Endodermal cell (in vitro differentiated cells): ENCODE measurements around the gene CDT1. TPM values are rescaled to one million over a fixed set of nuclear protein-coding genes. Genes with fewer than 3 reads are reported as not detected.

Source experiments
- DNase-seq: peaks from one replicate; pipeline ENCODE4 v3.0.0-alpha.2; 2017
- H3K27ac ChIP-seq: 2 replicates; pipeline ENCODE4 v1.5.1; 2013; ENCODE audit warnings: mild to moderate bottlenecking, low read depth, low read length, moderate library complexity
- H3K27me3 ChIP-seq: 2 replicates; pipeline ENCODE4 v1.6.1; 2013; ENCODE audit warnings: mild to moderate bottlenecking, low read length, moderate library complexity; ENCODE audit not compliant: insufficient read depth, control insufficient read depth, poor library complexity, severe bottlenecking
- H3K36me3 ChIP-seq: 2 replicates; pipeline ENCODE4 v1.7.0; 2013; ENCODE audit warnings: mild to moderate bottlenecking, low read length, moderate library complexity; ENCODE audit not compliant: control insufficient read depth, insufficient read depth
- H3K4me1 ChIP-seq: one replicate; pipeline ENCODE4 v1.7.0; 2013; ENCODE audit warnings: low read length; ENCODE audit not compliant: control insufficient read depth, insufficient read depth
- H3K4me3 ChIP-seq: 2 replicates; pipeline ENCODE4 v1.5.1; 2013; ENCODE audit warnings: mild to moderate bottlenecking, low read length, moderate library complexity
- H3K9ac ChIP-seq: 2 replicates; pipeline ENCODE4 v1.6.1; 2013; ENCODE audit warnings: mild to moderate bottlenecking, low read length, moderate library complexity; ENCODE audit not compliant: poor library complexity, severe bottlenecking; ENCODE audit errors: extremely low read depth
- H3K9me3 ChIP-seq: 2 replicates; pipeline ENCODE4 v1.6.1; 2013; ENCODE audit warnings: mild to moderate bottlenecking, low read length, moderate library complexity; ENCODE audit not compliant: control insufficient read depth
- H3K27ac Mint-ChIP-seq: 2 replicates; pipeline ENCODE4 v1.8.0; 2020; ENCODE audit warnings: mixed read lengths
- H3K27me3 Mint-ChIP-seq: 2 replicates; pipeline ENCODE4 v1.8.0; 2021; ENCODE audit warnings: mild to moderate bottlenecking, mixed read lengths; ENCODE audit not compliant: insufficient read depth
- H3K36me3 Mint-ChIP-seq: 2 replicates; pipeline ENCODE4 v1.8.0; 2020; ENCODE audit warnings: low read depth, mixed read lengths
- H3K4me1 Mint-ChIP-seq: 2 replicates; pipeline ENCODE4 v1.8.0; 2020; ENCODE audit warnings: mixed read lengths
- H3K4me3 Mint-ChIP-seq: 2 replicates; pipeline ENCODE4 v1.8.0; 2020; ENCODE audit warnings: mild to moderate bottlenecking, moderate library complexity, mixed read lengths
- H3K9me3 Mint-ChIP-seq: 2 replicates; pipeline ENCODE4 v1.8.0; 2020; ENCODE audit warnings: mild to moderate bottlenecking, mixed read lengths
- CTCF ChIP-seq: fragments of 200-600 bp; sonication (generic); conservative IDR thresholded peaks from 2 replicates; pipeline ENCODE4 v1.5.0; 2021; ENCODE audit warnings: antibody characterized with exemption, mild to moderate bottlenecking
- WGBS, 2 experiments: methylation state at CpG; one replicate each; pipeline versions ENCODE4 v1.1.5 to v1.1.7; 2013; ENCODE audit warnings: missing lambda C conversion rate in 2 of 2, mixed read lengths in 1 of 2; ENCODE audit not compliant: insufficient coverage in 1 of 2, insufficient read length in 1 of 2; 5-methylcytosine and 5-hydroxymethylcytosine counted together
- total RNA-seq, 2 donors: library from RNA; stranded (reverse); fragmentation: NEBNext Ultra II Directional in 1 of 2; extraction: Animal tissue kit (Norgen Biotek cat#: 25700) in 1 of 2; gene quantifications; 2 replicates in 1 of 2; 3 replicates in 1 of 2; pipeline ENCODE4 v1.2.1, GENCODE V29; 2021

CDT1 gene
- total RNA-seq, 2 donors from 2014 or later, result 57.1 to 63.0 TPM

GRCh38 chr16:88810166-88810911 is 6.8 kb downstream of the CDT1 start:
- no peak for TF ChIP-seq CTCF

DNA sequence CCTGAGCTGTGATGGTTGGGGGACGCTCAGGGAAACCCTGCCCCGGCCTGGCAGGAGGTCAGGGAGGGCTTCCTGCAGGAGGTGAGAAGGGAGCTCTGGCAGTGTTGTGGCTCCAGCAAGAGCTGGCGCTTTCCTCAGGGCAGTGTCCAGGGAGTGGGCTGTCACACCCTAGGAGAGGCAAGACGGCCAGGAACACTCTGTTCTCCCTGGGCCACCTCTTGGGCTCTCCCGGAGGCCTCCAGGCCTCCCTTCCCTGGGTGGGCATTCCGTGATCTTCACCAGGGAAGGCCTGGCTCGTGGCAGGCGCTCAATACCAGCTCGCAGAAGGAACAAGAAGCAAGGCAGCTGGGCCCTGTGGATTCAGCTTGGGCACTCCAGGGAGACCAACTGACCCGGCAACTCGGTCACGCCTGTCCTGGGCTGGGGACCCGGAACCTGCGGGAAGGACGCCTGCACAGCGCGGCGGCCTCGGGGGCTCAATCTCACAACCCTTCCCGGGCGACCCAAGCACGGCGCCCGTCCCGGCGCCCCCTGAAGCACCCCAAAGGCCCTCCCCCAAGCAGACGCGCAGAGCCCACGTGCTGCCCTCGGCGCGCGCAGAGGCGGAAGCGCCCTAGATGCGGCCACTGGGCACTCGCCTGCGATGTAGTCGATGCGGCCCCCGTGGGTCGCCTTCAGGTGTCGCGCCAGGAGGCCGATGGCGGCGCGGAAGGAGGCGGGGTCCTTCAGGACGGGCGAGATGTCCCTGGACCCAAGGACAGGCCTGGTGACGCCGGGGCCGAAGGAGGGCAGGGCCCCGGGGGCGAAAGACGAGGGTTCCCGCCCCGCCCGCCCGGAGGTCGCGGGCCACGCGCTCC is 7.6 kb downstream of the CDT1 start:
- peak overlapping the region; percentile 68 for H3K9ac ChIP-seq
- no peaks in the 10 kb centered on the region for H3K9me3 ChIP-seq
- H3K4me1 ChIP-seq, result peaks cover 9% of the 10 kb centered on the region
- peaks cover 27% of the 10 kb centered on the region for H3K36me3 Mint-ChIP-seq
- WGBS, 2 experiments, result 3 to 12% methylated on average over 22 to 65 of the region's 65 CpGs
- H3K27ac Mint-ChIP-seq, result peak overlapping the region; percentile 78
- DNase-seq, result peak; percentile 75
- H3K9me3 Mint-ChIP-seq, result no peaks in the 10 kb centered on the region
- H3K4me3 Mint-ChIP-seq, result peak overlapping the region; percentile 75
- TF ChIP-seq CTCF, result no peak
- H3K27ac ChIP-seq, result peak overlapping the region; percentile 64
- no peaks in the 10 kb centered on the region for H3K27me3 Mint-ChIP-seq
- peaks cover 28% of the 10 kb centered on the region for H3K36me3 ChIP-seq
- peaks cover 5% of the 10 kb centered on the region for H3K4me1 Mint-ChIP-seq
- no peaks in the 10 kb centered on the region for H3K27me3 ChIP-seq
- peak overlapping the region; percentile 86 for H3K4me3 ChIP-seq

More at GRCh38 chr16:88810166-88810911, 6.8 kb downstream of the CDT1 start:
- peaks cover 9% of the 10 kb centered on the region for H3K4me1 ChIP-seq
- DNase-seq, result peak; percentile 70
- WGBS, 2 experiments, result 64 to 78% methylated on average over 6 to 12 of the region's 12 CpGs
- Mint-ChIP-seq H3K36me3 (peaks cover 27% of the 10 kb centered on the region), H3K27me3 (no peaks in the 10 kb centered on the region), H3K4me1 (peaks cover 5% of the 10 kb centered on the region), H3K9me3 (no peaks in the 10 kb centered on the region), H3K27ac (peak overlapping the region; percentile 26), H3K4me3 (peak overlapping the region; percentile 75)
- no peaks in the 10 kb centered on the region for H3K9me3 ChIP-seq
- peak overlapping the region; percentile 86 for H3K4me3 ChIP-seq
- H3K27ac ChIP-seq, result no peak overlapping the region
- no peaks in the 10 kb centered on the region for H3K27me3 ChIP-seq
- H3K36me3 ChIP-seq, result peaks cover 28% of the 10 kb centered on the region
- H3K9ac ChIP-seq, result peak overlapping the region; percentile 68

GRCh38 chr16:88811769-88812512 is 8.4 kb downstream of the CDT1 start, which contains the start of gene APRT:
Gene APRT (minus strand): TSS chr16:88811928. CDS start chr16:88811899, 29 bp downstream.
- Mint-ChIP-seq H3K4me1 (peaks cover 5% of the 10 kb centered on the region), H3K27ac (peak within 1 kb of the TSS; percentile 95), H3K4me3 (peak within 1 kb of the TSS; percentile 75), H3K9me3 (no peaks in the 10 kb centered on the region), H3K36me3 (peaks cover 23% of the 10 kb centered on the region), H3K27me3 (no peaks in the 10 kb centered on the region)
- Histone ChIP-seq H3K36me3 (peaks cover 23% of the 10 kb centered on the region), H3K9ac (peak within 1 kb of the TSS; percentile 68), H3K4me1 (peaks cover 9% of the 10 kb centered on the region), H3K4me3 (peak within 1 kb of the TSS; percentile 86), H3K9me3 (no peaks in the 10 kb centered on the region), H3K27me3 (no peaks in the 10 kb centered on the region), H3K27ac (peak within 1 kb of the TSS; percentile 91)
- 0% methylated on average over 27 to 84 of the region's 84 CpGs for WGBS, 2 experiments
- DNase-seq, result peak; percentile 98
- peak; percentile 68 for TF ChIP-seq CTCF
